Breast epithelium (tissue), 4 donors: Measurements from ENCODE around the gene HEG1. TPM values are rescaled to one million over a fixed set of nuclear protein-coding genes. Genes with fewer than 3 reads are reported as not detected.

ENCODE experiments used
- DNase-seq, 2 donors: peaks; one replicate each; pipeline ENCODE4 v3.0.0-alpha.2; 2019; ENCODE audit warnings: low spot score in 2 of 2
- H3K27ac ChIP-seq, 2 donors: fragments of 200-600 bp; sonication (generic) in 1 of 2; one replicate each; pipeline ENCODE4 v1.5.1; 2016 to 2019; ENCODE audit warnings: mild to moderate bottlenecking in 1 of 2
- H3K27me3 ChIP-seq, 2 donors: fragments of 200-600 bp; sonication (generic) in 1 of 2; one replicate each; pipeline versions ENCODE4 v1.5.1 to v1.6.0; 2017 to 2019; ENCODE audit warnings: control low read depth in 1 of 2, mild to moderate bottlenecking in 1 of 2
- H3K36me3 ChIP-seq: fragments of 200-600 bp; one replicate; pipeline ENCODE4 v1.5.1; 2019
- H3K4me1 ChIP-seq, 2 donors: fragments of 200-600 bp; sonication (generic); one replicate each; pipeline ENCODE4 v1.5.1; 2016 to 2019; ENCODE audit warnings: control low read depth in 1 of 2
- H3K4me3 ChIP-seq, 3 donors: fragments of 200-600 bp; sonication (generic); 1 replicate in 2 of 3; 2 replicates in 1 of 3; pipeline ENCODE4 v1.5.1; 2016 to 2019; ENCODE audit warnings: mild to moderate bottlenecking in 3 of 3, moderate library complexity in 2 of 3
- H3K9me3 ChIP-seq, 2 donors: fragments of 200-600 bp; sonication (generic) in 1 of 2; one replicate each; pipeline ENCODE4 v1.5.1; 2016 to 2019; ENCODE audit warnings: control low read depth in 1 of 2
- CTCF ChIP-seq, 3 donors: fragments of 450-650 bp; IDR thresholded peaks; one replicate each; pipeline ENCODE4 v1.5.1; 2016 to 2017; ENCODE audit warnings: antibody characterized with exemption in 3 of 3, mild to moderate bottlenecking in 3 of 3, moderate library complexity in 3 of 3
- POLR2A ChIP-seq: fragments of 450-650 bp; IDR thresholded peaks from one replicate; pipeline ENCODE4 v1.6.1; 2016; ENCODE audit warnings: antibody characterized with exemption, mild to moderate bottlenecking, moderate library complexity
- POLR2AphosphoS5 ChIP-seq, 3 donors: sonication (generic); formaldehyde crosslinking; IDR thresholded peaks; one replicate each; pipeline ENCODE4 v1.6.1; 2017; ENCODE audit warnings: antibody characterized with exemption in 3 of 3
- intact Hi-C: fragments of 100-400 bp; cut with DNase I; formaldehyde crosslinking; loops from one replicate; pipeline ENCODE4 v1.15.1; 2023; ENCODE audit warnings: low total_unique reads
- total RNA-seq, 3 donors: library from RNA; depleted of rRNA; stranded (reverse); fragments of >200 nt; gene quantifications; one replicate each; pipeline ENCODE4 v1.1.0, GENCODE V29; 2016

Gene HEG1
- total RNA-seq, 3 donors from 2014 or later, result 36.0 to 45.9 (median 45.1) TPM

- intact Hi-C loops, result no loop called here
- H3K9me3 ChIP-seq, result no peaks in the 10 kb centered on the region
- DNase-seq, result no peak
- H3K4me3 ChIP-seq, result no peak overlapping the region
- H3K27ac ChIP-seq, result no peak overlapping the region
- no peaks in the 10 kb centered on the region for H3K27me3 ChIP-seq
- no peaks in the 10 kb centered on the region for H3K36me3 ChIP-seq
- no peaks in the 10 kb centered on the region for H3K4me1 ChIP-seq
- no peak for TF ChIP-seq CTCF (IDR thresholded peaks at IDR 0.05)
- TF ChIP-seq POLR2A, result no peak
- TF ChIP-seq POLR2AphosphoS5 (IDR thresholded peaks at IDR 0.05), result no peak
These were observed 19.9 kb upstream of the HEG1 start for GRCh38 chr3:125075738-125076137.

GRCh38 chr3:125073390-125073905, 17.7 kb upstream of the HEG1 start:
- no peak overlapping the region for H3K4me3 ChIP-seq
- H3K27ac ChIP-seq, result no peak overlapping the region
- intact Hi-C loops, result no loop called here
- DNase-seq, result no peak
- H3K27me3 ChIP-seq, result no peaks in the 10 kb centered on the region
- H3K36me3 ChIP-seq, result no peaks in the 10 kb centered on the region
- no peaks in the 10 kb centered on the region for H3K4me1 ChIP-seq
- TF ChIP-seq CTCF (IDR thresholded peaks at IDR 0.05), result no peak
- no peak for TF ChIP-seq POLR2A
- no peak for TF ChIP-seq POLR2AphosphoS5 (IDR thresholded peaks at IDR 0.05)
- no peaks in the 10 kb centered on the region for H3K9me3 ChIP-seq

- intact Hi-C loops, result no loop called here
- TF ChIP-seq POLR2AphosphoS5 (IDR thresholded peaks at IDR 0.05) (no peak), CTCF (IDR thresholded peaks at IDR 0.05) (no peak), POLR2A (no peak)
- no peaks in the 10 kb centered on the region for H3K27me3 ChIP-seq
- DNase-seq, result no peak
- H3K9me3 ChIP-seq, result no peaks in the 10 kb centered on the region
- no peaks in the 10 kb centered on the region for H3K4me1 ChIP-seq
- H3K36me3 ChIP-seq, result no peaks in the 10 kb centered on the region
- no peak overlapping the region for H3K4me3 ChIP-seq
- no peak overlapping the region for H3K27ac ChIP-seq
These were observed 17.1 kb upstream of the HEG1 start for GRCh38 chr3:125072749-125073389.

DNA sequence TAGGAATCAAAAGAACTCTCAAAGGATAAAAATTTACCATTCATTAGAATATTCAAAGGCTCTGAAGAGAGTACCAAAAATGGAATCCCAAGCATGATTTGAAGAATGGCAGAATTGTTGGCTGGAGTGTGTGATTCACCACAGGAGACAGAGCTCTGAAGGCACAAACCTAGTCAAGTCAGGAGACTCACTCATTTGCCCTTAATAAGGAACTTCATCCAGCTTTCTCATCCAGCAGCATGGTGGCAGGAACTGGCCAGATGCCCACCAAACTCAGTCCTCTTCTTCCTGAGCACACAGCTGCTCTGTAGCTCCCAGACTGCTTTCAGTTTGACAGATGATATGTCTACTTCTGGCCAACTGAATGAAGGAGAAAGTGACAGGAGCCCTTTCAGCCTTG, 16.5 kb upstream of the HEG1 start:
- H3K27ac ChIP-seq, result no peak overlapping the region
- no peak overlapping the region for H3K4me3 ChIP-seq
- no peaks in the 10 kb centered on the region for H3K4me1 ChIP-seq
- no peaks in the 10 kb centered on the region for H3K36me3 ChIP-seq
- intact Hi-C loops, result no loop called here
- H3K27me3 ChIP-seq, result no peaks in the 10 kb centered on the region
- no peak for DNase-seq
- no peak for TF ChIP-seq POLR2A
- TF ChIP-seq POLR2AphosphoS5 (IDR thresholded peaks at IDR 0.05), result no peak
- TF ChIP-seq CTCF (IDR thresholded peaks at IDR 0.05), result no peak
- H3K9me3 ChIP-seq, result no peaks in the 10 kb centered on the region

GRCh38 chr3:125069968-125070745, 14.4 kb upstream of the HEG1 start:
- no peak for DNase-seq
- intact Hi-C loops, result no loop called here
- no peak overlapping the region for H3K4me3 ChIP-seq
- no peaks in the 10 kb centered on the region for H3K36me3 ChIP-seq
- no peaks in the 10 kb centered on the region for H3K27me3 ChIP-seq
- no peaks in the 10 kb centered on the region for H3K4me1 ChIP-seq
- no peak overlapping the region for H3K27ac ChIP-seq
- TF ChIP-seq CTCF (IDR thresholded peaks at IDR 0.05), result no peak
- TF ChIP-seq POLR2A, result no peak
- TF ChIP-seq POLR2AphosphoS5 (IDR thresholded peaks at IDR 0.05), result no peak
- no peaks in the 10 kb centered on the region for H3K9me3 ChIP-seq
